ENCODE data around the gene APOM.

Gene APOM

GRCh38 chr6:31658983-31659648 is 3.4 kb downstream of the APOM start:
- no peak for DNase-seq

- DNase-seq = peak; percentile 18 to 60
Measured at GRCh38 chr6:31659649-31660380, 4.1 kb downstream of the APOM start.

- DNase-seq = peak; percentile 71 to 81
Measured at GRCh38 chr6:31660381-31661261, 4.9 kb downstream of the APOM start, which contains the start of gene C6orf47. C6orf47 (minus strand) TSS chr6:31660778; CDS start chr6:31659947, 831 bp downstream.

- DNase-seq = no peak
Measured at GRCh38 chr6:31661262-31662123, 5.8 kb downstream of the APOM start.

GRCh38 chr6:31662124-31662723 is 6.5 kb downstream of the APOM start:
- no peak for DNase-seq

GRCh38 chr6:31663126-31663960 is 7.6 kb downstream of the APOM start:
- DNase-seq = no peak

GRCh38 chr6:31663961-31664789 is 8.5 kb downstream of the APOM start:
- peak in 1 of 2 donors; percentile 20 for DNase-seq

- peak; percentile 92 to 94 for DNase-seq
Measured at GRCh38 chr6:31664790-31665500, 9.3 kb downstream of the APOM start, which contains the start of gene GPANK1. GPANK1 (minus strand) TSS chr6:31664997; CDS start chr6:31664478, 519 bp downstream.

GRCh38 chr6:31665501-31666336 is 10.0 kb downstream of the APOM start, which contains the start of gene CSNK2B:
CSNK2B (plus strand) TSS chr6:31666080; CDS start chr6:31666832, 752 bp downstream.
- peak; percentile 97 to 98 for DNase-seq

GRCh38 chr6:31666337-31666965 is 10.8 kb downstream of the APOM start:
- DNase-seq = peak in 1 of 2 donors; percentile 8

- no peak for DNase-seq
Measured at GRCh38 chr6:31669676-31670075, 14.0 kb downstream of the APOM start, which contains the start of gene LY6G5B. LY6G5B (plus strand) TSS chr6:31669976; CDS start chr6:31670951, 975 bp downstream.

GRCh38 chr6:31676322-31676903 is 20.7 kb downstream of the APOM start:
- DNase-seq = no peak

- DNase-seq = no peak
Measured at GRCh38 chr6:31676904-31677303, 21.2 kb downstream of the APOM start.

GRCh38 chr6:31677955-31678354 is 22.3 kb downstream of the APOM start:
- DNase-seq = no peak

GRCh38 chr6:31680226-31681134 is 24.8 kb downstream of the APOM start, which contains the start of gene LY6G5C:
LY6G5C (minus strand) TSS chr6:31681067; CDS start chr6:31680373, 694 bp downstream.
- DNase-seq = peak; percentile 77 to 80
